Measurements from ENCODE around the gene COL8A2.

DNA sequence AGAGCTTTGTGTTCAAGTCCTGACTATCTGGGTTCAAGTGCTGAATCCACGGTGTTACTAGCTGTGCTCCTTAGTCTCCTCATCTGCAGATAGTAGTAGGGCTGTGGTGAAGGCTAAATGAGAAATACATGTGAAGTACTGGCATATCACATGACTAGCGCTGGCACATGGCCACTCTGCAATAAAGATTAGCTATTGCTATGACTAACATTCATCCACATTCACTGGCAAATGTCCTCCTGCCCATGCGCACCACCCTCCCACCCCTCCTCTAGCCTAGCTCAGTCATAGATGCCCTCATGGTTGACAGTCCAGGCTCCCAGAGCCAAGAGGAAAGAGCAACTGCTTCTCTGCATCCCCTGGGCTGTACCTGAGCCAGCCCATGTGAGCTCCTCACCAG lies 8.5 kb upstream of the COL8A2 start:
- TF ChIP-seq EZH2 (IDR thresholded peaks at IDR 0.05; ENCODE audit: borderline replicate concordance, low read depth, low read length, severe bottlenecking): no peak
- no peak for TF ChIP-seq POLR2A (IDR thresholded peaks at IDR 0.05; ENCODE audit: low read depth, low read length)
- TF ChIP-seq, protein P1, sequence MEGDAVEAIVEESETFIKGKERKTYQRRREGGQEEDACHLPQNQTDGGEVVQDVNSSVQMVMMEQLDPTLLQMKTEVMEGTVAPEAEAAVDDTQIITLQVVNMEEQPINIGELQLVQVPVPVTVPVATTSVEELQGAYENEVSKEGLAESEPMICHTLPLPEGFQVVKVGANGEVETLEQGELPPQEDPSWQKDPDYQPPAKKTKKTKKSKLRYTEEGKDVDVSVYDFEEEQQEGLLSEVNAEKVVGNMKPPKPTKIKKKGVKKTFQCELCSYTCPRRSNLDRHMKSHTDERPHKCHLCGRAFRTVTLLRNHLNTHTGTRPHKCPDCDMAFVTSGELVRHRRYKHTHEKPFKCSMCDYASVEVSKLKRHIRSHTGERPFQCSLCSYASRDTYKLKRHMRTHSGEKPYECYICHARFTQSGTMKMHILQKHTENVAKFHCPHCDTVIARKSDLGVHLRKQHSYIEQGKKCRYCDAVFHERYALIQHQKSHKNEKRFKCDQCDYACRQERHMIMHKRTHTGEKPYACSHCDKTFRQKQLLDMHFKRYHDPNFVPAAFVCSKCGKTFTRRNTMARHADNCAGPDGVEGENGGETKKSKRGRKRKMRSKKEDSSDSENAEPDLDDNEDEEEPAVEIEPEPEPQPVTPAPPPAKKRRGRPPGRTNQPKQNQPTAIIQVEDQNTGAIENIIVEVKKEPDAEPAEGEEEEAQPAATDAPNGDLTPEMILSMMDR (IDR thresholded peaks at IDR 0.05; ENCODE audit: extremely low read depth in 1 of 2, insufficient read depth in 1 of 2, low read depth in 1 of 2, low read length in 2 of 2): no peak
- no peak for TF ChIP-seq POLR2AphosphoS5 (IDR thresholded peaks at IDR 0.05; ENCODE audit: insufficient read depth, low read depth, low read length)
- TF ChIP-seq MYC (IDR thresholded peaks at IDR 0.05; ENCODE audit: low read depth, low read length): no peak

Measured in endothelial cell of umbilical vein (primary cell).